ENCODE data around the gene WDPCP.

- TF ChIP-seq ZMAT5 (CRISPR knock-in tag; IDR thresholded peaks at IDR 0.05; ENCODE audit: borderline replicate concordance, low read depth) (no peak), USF2 (IDR thresholded peaks at IDR 0.05; ENCODE audit: low read depth, low read length) (no peak), USF2 (CRISPR knock-in tag; IDR thresholded peaks at IDR 0.05; ENCODE audit: borderline replicate concordance) (peak; percentile 46; the same call in 1 of the 2 replicates), NR2F2 (IDR thresholded peaks at IDR 0.05; ENCODE audit: borderline replicate concordance, low read depth) (no peak), FOSL2 (CRISPR knock-in tag; IDR thresholded peaks at IDR 0.05) (no peak), ZFX (CRISPR knock-in tag; IDR thresholded peaks at IDR 0.05; ENCODE audit: low read depth) (no peak), REST (IDR thresholded peaks at IDR 0.05; ENCODE audit: borderline replicate concordance in 1 of 2, low read depth in 1 of 2, low read length in 2 of 2) (no peak), ZHX1 (CRISPR knock-in tag; IDR thresholded peaks at IDR 0.05; ENCODE audit: low read depth) (no peak), RBM22 (optimal IDR thresholded peaks at IDR 0.05; ENCODE audit: low read length) (no peak), EP300 (IDR thresholded peaks at IDR 0.05; ENCODE audit: low read depth in 2 of 2, low read length in 2 of 2) (no peak), EP300 (CRISPR knock-in tag; IDR thresholded peaks at IDR 0.05; ENCODE audit: borderline replicate concordance) (no peak), POLR2A (IDR thresholded peaks at IDR 0.05; ENCODE audit: insufficient read depth in 1 of 2, low read depth in 2 of 2, low read length in 2 of 2) (no peak), RFX3 (CRISPR knock-in tag; IDR thresholded peaks at IDR 0.05) (no peak), SMC3 (IDR thresholded peaks at IDR 0.05; ENCODE audit: low read length) (peak; percentile 60), ZC3H4 (CRISPR knock-in tag; IDR thresholded peaks at IDR 0.05; ENCODE audit: borderline replicate concordance) (no peak)
These were observed 163.8 kb downstream of the WDPCP start for GRCh38 chr2:63424329-63425078.

All from HepG2 (cell line).